CD14-positive monocyte (primary cell): Measurements from ENCODE around the gene OR5AR1. TPM values are rescaled to one million over a fixed set of nuclear protein-coding genes. Genes with fewer than 3 reads are reported as not detected.

Experiments used
- DNase-seq, 3 donors: peaks; one replicate each; pipeline ENCODE4 v3.0.0-alpha.2; 2011 to 2022
- H2AFZ ChIP-seq: 2 replicates; pipeline ENCODE4 v1.6.0; 2012; ENCODE audit warnings: mild to moderate bottlenecking, low read depth, low read length, inconsistent platforms; ENCODE audit not compliant: insufficient read depth, poor library complexity, severe bottlenecking
- H3K27ac ChIP-seq, 2 donors: 1 replicate in 1 of 2; 2 replicates in 1 of 2; pipeline ENCODE4 v1.5.1; 2012 to 2013; ENCODE audit warnings: low read length in 2 of 2, control low read depth in 1 of 2, inconsistent platforms in 1 of 2, low read depth in 1 of 2, mild to moderate bottlenecking in 1 of 2
- H3K27me3 ChIP-seq, 2 donors: one replicate each; pipeline versions ENCODE4 v1.6.0 to v1.6.1; 2011 to 2013; ENCODE audit warnings: low read length in 2 of 2; ENCODE audit not compliant: control insufficient read depth in 2 of 2, insufficient read depth in 2 of 2
- H3K36me3 ChIP-seq, 2 donors: replicated peaks in 1 of 2; 1 replicate in 1 of 2; 2 replicates in 1 of 2; pipeline versions ENCODE4 v1.5.1 to v1.6.1; 2012 to 2013; ENCODE audit warnings: low read length in 2 of 2, control low read depth in 1 of 2, inconsistent platforms in 1 of 2, mild to moderate bottlenecking in 1 of 2; ENCODE audit not compliant: insufficient read depth in 2 of 2, control insufficient read depth in 1 of 2
- H3K4me1 ChIP-seq, 2 donors: 1 replicate in 1 of 2; 2 replicates in 1 of 2; pipeline versions ENCODE4 v1.5.1 to v1.6.1; 2012 to 2013; ENCODE audit warnings: low read length in 2 of 2, control low read depth in 1 of 2, inconsistent platforms in 1 of 2, mild to moderate bottlenecking in 1 of 2, moderate library complexity in 1 of 2; ENCODE audit not compliant: insufficient read depth in 2 of 2, control insufficient read depth in 1 of 2
- H3K4me2 ChIP-seq: replicated peaks from 2 replicates; pipeline ENCODE3; 2012; ENCODE audit warnings: low read length, moderate library complexity, mild to moderate bottlenecking; ENCODE audit not compliant: poor library complexity, severe bottlenecking; ENCODE audit errors: extremely low read depth
- H3K4me3 ChIP-seq, 3 experiments: fragments of 200-600 bp in 1 of 3; sonication (generic) in 1 of 3; replicated peaks in 1 of 3; 1 replicate in 2 of 3; 2 replicates in 1 of 3; pipeline ENCODE4 v1.5.1; 2011 to 2013; ENCODE audit warnings: low read length in 3 of 3, mild to moderate bottlenecking in 3 of 3, control low read depth in 2 of 3, low read depth in 2 of 3, inconsistent platforms in 1 of 3, moderate library complexity in 1 of 3
- H3K79me2 ChIP-seq: 2 replicates; pipeline ENCODE4 v1.6.0; 2012; ENCODE audit warnings: mild to moderate bottlenecking, control low read depth, inconsistent platforms, low read length, moderate library complexity; ENCODE audit not compliant: insufficient read depth
- H3K9ac ChIP-seq: 2 replicates; pipeline ENCODE4 v1.6.0; 2017; ENCODE audit warnings: low read length, mild to moderate bottlenecking; ENCODE audit not compliant: insufficient read depth, poor library complexity, severe bottlenecking
- H3K9me3 ChIP-seq, 2 donors: replicated peaks in 1 of 2; 1 replicate in 1 of 2; 2 replicates in 1 of 2; pipeline versions ENCODE4 v1.5.1 to v1.6.1; 2012 to 2013; ENCODE audit warnings: low read length in 2 of 2, control low read depth in 1 of 2; ENCODE audit not compliant: control insufficient read depth in 1 of 2, insufficient read depth in 1 of 2
- H4K20me1 ChIP-seq: 2 replicates; pipeline ENCODE4 v1.6.0; 2012; ENCODE audit warnings: mild to moderate bottlenecking, low read length, control low read depth, moderate library complexity; ENCODE audit not compliant: insufficient read depth
- H3K27ac Mint-ChIP-seq, 7 donors: one replicate each; pipeline ENCODE4 v1.8.0; 2020; ENCODE audit warnings: mild to moderate bottlenecking in 7 of 7, mixed read lengths in 7 of 7, moderate library complexity in 6 of 7, inconsistent platforms in 2 of 7
- H3K27me3 Mint-ChIP-seq, 3 donors: one replicate each; pipeline ENCODE4 v1.8.0; 2021 to 2022; ENCODE audit warnings: low read depth in 3 of 3, mild to moderate bottlenecking in 3 of 3, mixed read lengths in 3 of 3, moderate library complexity in 3 of 3, inconsistent platforms in 1 of 3
- H3K36me3 Mint-ChIP-seq, 2 donors: one replicate each; pipeline ENCODE4 v1.8.0; 2020; ENCODE audit warnings: mixed read lengths in 2 of 2, inconsistent platforms in 1 of 2, mild to moderate bottlenecking in 1 of 2
- H3K4me1 Mint-ChIP-seq: one replicate; pipeline ENCODE4 v1.8.0; 2020; ENCODE audit warnings: mild to moderate bottlenecking, mixed read lengths
- H3K4me3 Mint-ChIP-seq, 2 donors: one replicate each; pipeline ENCODE4 v1.8.0; 2020; ENCODE audit warnings: mild to moderate bottlenecking in 2 of 2, mixed read lengths in 2 of 2, moderate library complexity in 1 of 2
- H3K9me3 Mint-ChIP-seq, 7 donors: one replicate each; pipeline ENCODE4 v1.8.0; 2020 to 2022; ENCODE audit warnings: mixed read lengths in 7 of 7, mild to moderate bottlenecking in 6 of 7, moderate library complexity in 6 of 7, inconsistent platforms in 2 of 7
- CTCF ChIP-seq: fragments of 200-600 bp; IDR thresholded peaks from one replicate; pipeline ENCODE4 v1.8.0; 2022; ENCODE audit warnings: antibody characterized with exemption, mild to moderate bottlenecking
- WGBS: methylation state at CpG from one replicate; pipeline ENCODE4 v1.1.5; 2013; ENCODE audit warnings: missing lambda C conversion rate; ENCODE audit not compliant: insufficient coverage; 5-methylcytosine and 5-hydroxymethylcytosine counted together
- intact Hi-C, 2 donors: fragments of 100-400 bp; cut with micrococcal nuclease; formaldehyde crosslinking; loops; one replicate each; pipeline versions ENCODE4 v1.15.0 to v1.15.1; 2023
- polyA plus RNA-seq, 3 donors: library from polyadenylated mRNA; depleted of rRNA in 1 of 3; unstranded in 2 of 3; stranded (reverse) in 1 of 3; fragments of 300-500 nt in 2 of 3; fragments of >200 nt in 1 of 3; fragmentation: Illumina TruSeq in 2 of 3; gene quantifications; 1 replicate in 2 of 3; 2 replicates in 1 of 3; pipeline ENCODE4 v1.2.3, GENCODE V29; 2012 to 2021

The OR5AR1 gene
- polyA plus RNA-seq, 3 donors: not detected

DNA sequence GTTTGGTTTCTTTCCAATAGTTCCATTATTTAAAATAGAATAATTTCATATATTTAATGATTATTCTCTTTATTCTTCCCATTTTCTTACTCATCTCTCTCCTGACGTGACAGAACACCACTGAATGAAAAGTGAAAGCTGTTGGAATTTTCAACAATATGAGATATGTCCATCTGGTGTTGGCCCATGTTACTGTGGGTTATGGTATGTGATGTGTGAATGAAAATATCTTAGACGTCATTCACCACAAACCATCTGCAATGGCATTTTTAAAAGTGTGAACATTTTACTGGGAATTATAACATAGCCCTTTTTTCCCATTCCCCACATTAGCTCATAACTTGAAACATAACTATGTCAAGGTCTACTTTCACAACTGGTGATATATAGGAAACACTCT, 37.5 kb upstream of the OR5AR1 start:
- Histone ChIP-seq H3K27ac (no peak overlapping the region), H4K20me1 (no peaks in the 10 kb centered on the region), H2AFZ (no peak overlapping the region), H3K4me1 (no peaks in the 10 kb centered on the region), H3K27me3 (no peaks in the 10 kb centered on the region), H3K79me2 (no peaks in the 10 kb centered on the region), H3K9me3 (no peaks in the 10 kb centered on the region), H3K36me3 (no peaks in the 10 kb centered on the region), H3K4me2 (no peak overlapping the region), H3K4me3 (no peak overlapping the region), H3K9ac (no peak overlapping the region)
- no peak for TF ChIP-seq CTCF
- Mint-ChIP-seq H3K36me3 (no peaks in the 10 kb centered on the region), H3K27me3 (peaks cover 0 to 1% (median 0%) of the 10 kb centered on the region in 3 donors), H3K4me1 (no peaks in the 10 kb centered on the region), H3K9me3 (no peaks in the 10 kb centered on the region), H3K4me3 (no peak overlapping the region), H3K27ac (no peak overlapping the region)
- no CpG with 5 or more reads among the region's 2 CpGs for WGBS
- no peak for DNase-seq
- intact Hi-C loops: no loop called here

- Histone ChIP-seq H3K4me3 (no peak overlapping the region), H3K4me2 (no peak overlapping the region), H3K9me3 (no peaks in the 10 kb centered on the region), H3K9ac (no peak overlapping the region), H3K79me2 (no peaks in the 10 kb centered on the region), H3K36me3 (no peaks in the 10 kb centered on the region), H2AFZ (no peak overlapping the region), H3K27me3 (no peaks in the 10 kb centered on the region), H3K4me1 (no peaks in the 10 kb centered on the region), H3K27ac (no peak overlapping the region), H4K20me1 (no peaks in the 10 kb centered on the region)
- DNase-seq: no peak
- Mint-ChIP-seq H3K36me3 (no peaks in the 10 kb centered on the region), H3K27ac (no peak overlapping the region), H3K4me1 (no peaks in the 10 kb centered on the region), H3K9me3 (peaks cover 0 to 1% (median 0%) of the 10 kb centered on the region in 7 donors), H3K27me3 (peaks cover 0 to 1% (median 0%) of the 10 kb centered on the region in 3 donors), H3K4me3 (no peak overlapping the region)
- no peak for TF ChIP-seq CTCF
- intact Hi-C loops: no loop called here
- 100% methylated on average over 1 of the region's 2 CpGs for WGBS
These were observed 31.2 kb upstream of the OR5AR1 start for GRCh38 chr11:56632329-56632728.
